Pancreas (tissue), 10 donors: ENCODE data around the gene ITPR2. TPM values are rescaled to one million over a fixed set of nuclear protein-coding genes. Genes with fewer than 3 reads are reported as not detected.
"Not testable (repeated sequence)": the region's sequence is repeated elsewhere in the genome, so short reads cannot be mapped to it uniquely, and the experiment has no call there.

Experiments used
- ATAC-seq, 4 donors: fragments of 200-7000 bp; cut with Tn5 transposase; one replicate each; pipeline versions ENCODE4 v1.8.0 to v1.9.1; 2020; ENCODE audit warnings: mild to moderate bottlenecking in 4 of 4, moderate library complexity in 4 of 4
- DNase-seq, 6 donors: peaks; one replicate each; pipeline ENCODE4 v3.0.0-alpha.2; 2020
- FAIRE-seq: peaks from 2 replicates; lab custom pipeline; 2012; peaks lifted over from hg19 to GRCh38; lab: Jason Lieb, UNC
- H3K27ac ChIP-seq, 4 donors: fragments of 200-600 bp; sonication (generic); 1 replicate in 3 of 4; 2 replicates in 1 of 4; pipeline versions ENCODE4 v1.5.0 to v1.8.0; 2020
- H3K27me3 ChIP-seq, 4 donors: fragments of 200-600 bp; one replicate each; pipeline ENCODE4 v1.8.0; 2021
- H3K36me3 ChIP-seq, 3 donors: fragments of 200-600 bp; sonication (generic) in 1 of 3; one replicate each; pipeline versions ENCODE4 v1.5.0 to v1.8.0; 2020 to 2021
- H3K4me1 ChIP-seq, 3 donors: fragments of 200-600 bp; one replicate each; pipeline ENCODE4 v1.8.0; 2021
- H3K4me3 ChIP-seq, 4 donors: fragments of 200-600 bp; sonication (generic) in 2 of 4; one replicate each; pipeline versions ENCODE4 v1.5.0 to v1.8.0; 2020 to 2021
- H3K9me3 ChIP-seq, 4 donors: fragments of 200-600 bp; one replicate each; pipeline ENCODE4 v1.8.0; 2021
- CTCF ChIP-seq, 4 donors: fragments of 200-600 bp; sonication (generic) in 3 of 4; IDR thresholded peaks; one replicate each; pipeline versions ENCODE4 v1.5.0 to v1.8.0; 2021; ENCODE audit warnings: antibody characterized with exemption in 4 of 4
- WGBS, 2 donors: extraction: QIAGEN DNeasy Blood & Tissue Kit; methylation state at CpG; one replicate each; pipeline ENCODE4 v1.1.7; 2013; 5-methylcytosine and 5-hydroxymethylcytosine counted together
- intact Hi-C, 3 donors: fragments of 100-400 bp; cut with DNase I; formaldehyde crosslinking; loops; one replicate each; pipeline versions ENCODE4 v1.11.1 to v1.14.2; 2022
- polyA plus RNA-seq, 2 donors: library from polyadenylated mRNA; stranded (reverse); fragments of 200-250 nt; gene quantifications; one replicate each; pipeline ENCODE4 v1.2.3, GENCODE V29; 2013
- total RNA-seq, 6 donors: library from RNA; stranded (reverse); fragmentation: NEBNext Ultra II Directional in 4 of 6; extraction: Animal tissue kit (Norgen Biotek cat#: 25700) in 4 of 6; gene quantifications; one replicate each; pipeline versions ENCODE4 v1.2.1 to v1.2.4, GENCODE V29; 2021 to 2023
- donor health status: healthy with polysubstance abuse.
- donor health status: DM: no; HTN: no; CAD: no; lungs with moderate emphysema.
- donor health status: DM: no; HTN: no; CAD: no.
- donor health status: control.
- donor health status: control.
- donor health status: Bipolar disorder and iron deficiency.
- donor health status: DM: yes; HTN: yes; CAD: no.
- donor health status: DM: no; HTN: no; CAD: no.
- donor health status: DM: no; HTN: no; CAD: no.
- donor health status: DM: yes; HTN: yes; CAD: no.

The ITPR2 gene
- total and polyA plus RNA-seq, 8 donors = 3.3 to 51.8 (median 25.5) TPM

GRCh38 chr12:26608706-26609105 lies 224.3 kb downstream of the ITPR2 start:
- FAIRE-seq (no peak), DNase-seq (no peak), ATAC-seq (no peak)
- 94 to 95% methylated on average over 2 of the region's 2 CpGs for WGBS, 2 donors
- Histone ChIP-seq H3K36me3 (no peaks in the 10 kb centered on the region), H3K27ac (no peak overlapping the region), H3K27me3 (no peaks in the 10 kb centered on the region), H3K9me3 (no peaks in the 10 kb centered on the region), H3K4me1 (no peaks in the 10 kb centered on the region), H3K4me3 (no peak overlapping the region)
- intact Hi-C loops = no loop called here
- no peak for TF ChIP-seq CTCF (IDR thresholded peaks at IDR 0.05)

GRCh38 chr12:26608273-26608672 lies 224.7 kb downstream of the ITPR2 start:
- FAIRE-seq (no peak), DNase-seq (no peak)

GRCh38 chr12:26606911-26607310 lies 226.1 kb downstream of the ITPR2 start:
- no peak for TF ChIP-seq CTCF (IDR thresholded peaks at IDR 0.05)
- ATAC-seq = no peak
- H3K27ac ChIP-seq = no peak overlapping the region
- H3K9me3 ChIP-seq = no peaks in the 10 kb centered on the region
- no peak for DNase-seq
- no peak overlapping the region for H3K4me3 ChIP-seq
- FAIRE-seq = no peak
- H3K36me3 ChIP-seq = no peaks in the 10 kb centered on the region
- H3K27me3 ChIP-seq = no peaks in the 10 kb centered on the region
- intact Hi-C loops = no loop called here
- H3K4me1 ChIP-seq = no peaks in the 10 kb centered on the region

More at GRCh38 chr12:26608273-26608672, 224.7 kb downstream of the ITPR2 start:
- TF ChIP-seq CTCF (IDR thresholded peaks at IDR 0.05) = no peak
- intact Hi-C loops = no loop called here
- no peak overlapping the region for H3K4me3 ChIP-seq
- no peak overlapping the region for H3K27ac ChIP-seq
- no peaks in the 10 kb centered on the region for H3K9me3 ChIP-seq
- ATAC-seq = no peak
- 93 to 97% methylated on average over 12 of the region's 12 CpGs for WGBS, 2 donors
- H3K36me3 ChIP-seq = no peaks in the 10 kb centered on the region
- H3K4me1 ChIP-seq = no peaks in the 10 kb centered on the region
- no peaks in the 10 kb centered on the region for H3K27me3 ChIP-seq

- intact Hi-C loops = not testable (repeated sequence)
These were observed 228.2 kb downstream of the ITPR2 start for GRCh38 chr12:26604813-26605212.

GRCh38 chr12:26599096-26599695 lies 233.8 kb downstream of the ITPR2 start:
- no peak for TF ChIP-seq CTCF (IDR thresholded peaks at IDR 0.05)
- no peak for ATAC-seq

More at GRCh38 chr12:26604813-26605212, 228.2 kb downstream of the ITPR2 start:
- H3K27ac ChIP-seq, H3K4me1 ChIP-seq, H3K9me3 ChIP-seq, DNase-seq, ATAC-seq, H3K4me3 ChIP-seq, H3K36me3 ChIP-seq, H3K27me3 ChIP-seq, FAIRE-seq: not testable (repeated sequence)
- WGBS, 2 donors = 98 to 99% methylated on average over 7 of the region's 7 CpGs

More at GRCh38 chr12:26599096-26599695, 233.8 kb downstream of the ITPR2 start:
- FAIRE-seq (no peak), DNase-seq (no peak)
- Histone ChIP-seq H3K27ac (no peak overlapping the region), H3K9me3 (no peaks in the 10 kb centered on the region), H3K27me3 (no peaks in the 10 kb centered on the region), H3K4me1 (no peaks in the 10 kb centered on the region), H3K4me3 (no peak overlapping the region), H3K36me3 (peaks cover 0 to under 1% (median 0%) of the 10 kb centered on the region in 3 donors)
- intact Hi-C loops = no loop called here
- WGBS, 2 donors = 90 to 91% methylated on average over 7 of the region's 7 CpGs
